Breast epithelium (tissue), 4 donors: ENCODE measurements around the gene PCNX1. TPM values are rescaled to one million over a fixed set of nuclear protein-coding genes. Genes with fewer than 3 reads are reported as not detected.
A peak's percentile ranks its signal among the peaks of the same experiment; 100 is the strongest.

ENCODE experiments used
- DNase-seq, 2 donors: peaks; one replicate each; pipeline ENCODE4 v3.0.0-alpha.2; 2019; ENCODE audit warnings: low spot score in 2 of 2
- H3K27ac ChIP-seq, 2 donors: fragments of 200-600 bp; sonication (generic) in 1 of 2; one replicate each; pipeline ENCODE4 v1.5.1; 2016 to 2019; ENCODE audit warnings: mild to moderate bottlenecking in 1 of 2
- H3K27me3 ChIP-seq, 2 donors: fragments of 200-600 bp; sonication (generic) in 1 of 2; one replicate each; pipeline versions ENCODE4 v1.5.1 to v1.6.0; 2017 to 2019; ENCODE audit warnings: control low read depth in 1 of 2, mild to moderate bottlenecking in 1 of 2
- H3K36me3 ChIP-seq: fragments of 200-600 bp; one replicate; pipeline ENCODE4 v1.5.1; 2019
- H3K4me1 ChIP-seq, 2 donors: fragments of 200-600 bp; sonication (generic); one replicate each; pipeline ENCODE4 v1.5.1; 2016 to 2019; ENCODE audit warnings: control low read depth in 1 of 2
- H3K4me3 ChIP-seq, 3 donors: fragments of 200-600 bp; sonication (generic); 1 replicate in 2 of 3; 2 replicates in 1 of 3; pipeline ENCODE4 v1.5.1; 2016 to 2019; ENCODE audit warnings: mild to moderate bottlenecking in 3 of 3, moderate library complexity in 2 of 3
- H3K9me3 ChIP-seq, 2 donors: fragments of 200-600 bp; sonication (generic) in 1 of 2; one replicate each; pipeline ENCODE4 v1.5.1; 2016 to 2019; ENCODE audit warnings: control low read depth in 1 of 2
- POLR2A ChIP-seq: fragments of 450-650 bp; IDR thresholded peaks from one replicate; pipeline ENCODE4 v1.6.1; 2016; ENCODE audit warnings: antibody characterized with exemption, mild to moderate bottlenecking, moderate library complexity
- POLR2AphosphoS5 ChIP-seq, 3 donors: sonication (generic); formaldehyde crosslinking; IDR thresholded peaks; one replicate each; pipeline ENCODE4 v1.6.1; 2017; ENCODE audit warnings: antibody characterized with exemption in 3 of 3
- intact Hi-C: fragments of 100-400 bp; cut with DNase I; formaldehyde crosslinking; loops from one replicate; pipeline ENCODE4 v1.15.1; 2023; ENCODE audit warnings: low total_unique reads
- total RNA-seq, 3 donors: library from RNA; depleted of rRNA; stranded (reverse); fragments of >200 nt; gene quantifications; one replicate each; pipeline ENCODE4 v1.1.0, GENCODE V29; 2016
- TF ChIP-seq, protein P1 (sequence below), 3 donors: fragments of 450-650 bp; IDR thresholded peaks; one replicate each; pipeline ENCODE4 v1.5.1; 2016 to 2017; ENCODE audit warnings: antibody characterized with exemption in 3 of 3, mild to moderate bottlenecking in 3 of 3, moderate library complexity in 3 of 3

PCNX1 gene
- total RNA-seq, 3 donors from 2014 or later = 61.8 to 105 (median 92.5) TPM

DNA sequence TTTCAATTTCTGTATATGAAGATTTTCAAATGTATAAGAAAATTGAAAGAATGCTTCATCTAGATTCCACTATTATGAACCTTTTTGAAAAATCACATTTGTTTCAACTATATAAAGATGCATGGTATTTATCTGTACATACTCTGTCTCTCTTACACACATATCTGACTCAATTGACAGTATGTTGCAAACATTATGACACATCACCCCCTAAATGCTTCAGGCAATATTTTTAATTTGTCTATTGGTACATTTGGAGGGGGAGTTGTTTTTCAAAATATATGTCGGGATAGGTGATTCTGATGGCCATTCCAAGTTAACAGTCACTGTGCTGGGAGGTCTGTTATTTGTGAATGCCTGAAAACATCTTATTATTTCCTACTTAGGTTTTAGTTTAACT, 14.4 kb downstream of the PCNX1 start:
- DNase-seq = no peak
- Histone ChIP-seq H3K27me3 (no peaks in the 10 kb centered on the region), H3K27ac (no peak overlapping the region), H3K9me3 (no peaks in the 10 kb centered on the region), H3K4me1 (peaks cover 0 to 14% of the 10 kb centered on the region in 2 donors), H3K4me3 (no peak overlapping the region), H3K36me3 (no peaks in the 10 kb centered on the region)
- TF ChIP-seq, protein P1, sequence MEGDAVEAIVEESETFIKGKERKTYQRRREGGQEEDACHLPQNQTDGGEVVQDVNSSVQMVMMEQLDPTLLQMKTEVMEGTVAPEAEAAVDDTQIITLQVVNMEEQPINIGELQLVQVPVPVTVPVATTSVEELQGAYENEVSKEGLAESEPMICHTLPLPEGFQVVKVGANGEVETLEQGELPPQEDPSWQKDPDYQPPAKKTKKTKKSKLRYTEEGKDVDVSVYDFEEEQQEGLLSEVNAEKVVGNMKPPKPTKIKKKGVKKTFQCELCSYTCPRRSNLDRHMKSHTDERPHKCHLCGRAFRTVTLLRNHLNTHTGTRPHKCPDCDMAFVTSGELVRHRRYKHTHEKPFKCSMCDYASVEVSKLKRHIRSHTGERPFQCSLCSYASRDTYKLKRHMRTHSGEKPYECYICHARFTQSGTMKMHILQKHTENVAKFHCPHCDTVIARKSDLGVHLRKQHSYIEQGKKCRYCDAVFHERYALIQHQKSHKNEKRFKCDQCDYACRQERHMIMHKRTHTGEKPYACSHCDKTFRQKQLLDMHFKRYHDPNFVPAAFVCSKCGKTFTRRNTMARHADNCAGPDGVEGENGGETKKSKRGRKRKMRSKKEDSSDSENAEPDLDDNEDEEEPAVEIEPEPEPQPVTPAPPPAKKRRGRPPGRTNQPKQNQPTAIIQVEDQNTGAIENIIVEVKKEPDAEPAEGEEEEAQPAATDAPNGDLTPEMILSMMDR (IDR thresholded peaks at IDR 0.05) = no peak
- TF ChIP-seq POLR2A (no peak), POLR2AphosphoS5 (IDR thresholded peaks at IDR 0.05) (no peak)
- intact Hi-C loops = no loop called here

DNA sequence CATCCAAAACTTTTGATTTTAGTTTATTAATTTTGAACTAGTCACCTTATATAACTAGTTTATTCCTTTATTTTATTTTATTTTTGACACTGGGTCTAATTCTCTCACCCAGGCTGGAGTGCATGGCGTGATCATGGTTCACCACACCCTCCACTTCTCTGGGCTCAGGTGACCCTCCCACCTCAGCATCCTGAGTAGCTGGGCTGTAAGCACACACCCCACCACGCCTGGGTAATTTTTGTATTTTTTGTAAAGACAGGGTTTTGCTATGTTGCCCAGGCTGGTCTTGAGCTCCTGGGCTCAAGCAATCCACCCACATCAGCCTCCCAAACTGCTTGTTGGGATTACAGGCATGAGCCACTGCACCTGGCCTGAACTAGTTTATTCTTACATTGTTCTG, 17.3 kb downstream of the PCNX1 start:
- Histone ChIP-seq H3K9me3 (no peaks in the 10 kb centered on the region), H3K36me3 (no peaks in the 10 kb centered on the region), H3K4me3 (no peak overlapping the region), H3K27ac (no peak overlapping the region), H3K27me3 (no peaks in the 10 kb centered on the region), H3K4me1 (peaks cover 0 to 14% of the 10 kb centered on the region in 2 donors)
- no peak for DNase-seq
- intact Hi-C loops = no loop called here
- TF ChIP-seq POLR2AphosphoS5 (IDR thresholded peaks at IDR 0.05) = no peak
- no peak for TF ChIP-seq POLR2A
- TF ChIP-seq, protein P1 (IDR thresholded peaks at IDR 0.05) = no peak

DNA sequence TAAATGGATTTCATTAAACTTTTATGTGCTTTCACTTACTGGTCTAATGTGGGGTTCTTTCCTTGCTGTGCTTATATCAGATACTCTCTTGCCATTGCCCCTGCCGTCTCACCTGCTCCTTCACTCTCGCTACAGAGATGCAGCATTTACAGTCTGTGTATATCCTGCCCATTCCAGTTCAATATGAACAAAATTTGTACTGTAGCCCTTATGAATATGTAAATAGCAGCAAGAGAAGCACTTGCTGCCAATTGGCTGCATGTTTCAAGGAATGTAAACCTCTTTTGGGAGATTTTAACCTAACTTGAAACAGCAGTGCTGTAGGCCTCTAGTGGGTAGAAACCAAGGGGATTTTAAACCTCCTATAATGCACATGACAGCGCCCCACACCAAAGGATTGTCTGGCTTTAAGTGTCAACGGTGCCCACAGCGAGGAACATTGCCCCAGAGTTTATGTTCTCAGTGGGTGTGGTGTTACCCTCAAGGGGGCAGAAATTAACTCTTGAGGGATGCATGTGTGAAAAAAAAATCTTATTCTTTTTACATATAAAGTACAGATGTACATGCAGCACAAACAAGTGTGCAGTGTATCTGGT, 19.1 kb downstream of the PCNX1 start:
- DNase-seq = no peak
- peaks cover 0 to 8% of the 10 kb centered on the region in 2 donors for H3K4me1 ChIP-seq
- intact Hi-C loops = no loop called here
- no peaks in the 10 kb centered on the region for H3K36me3 ChIP-seq
- no peak for TF ChIP-seq POLR2A
- no peak for TF ChIP-seq POLR2AphosphoS5 (IDR thresholded peaks at IDR 0.05)
- TF ChIP-seq, protein P1 (IDR thresholded peaks at IDR 0.05) = no peak
- H3K27ac ChIP-seq = no peak overlapping the region
- no peaks in the 10 kb centered on the region for H3K9me3 ChIP-seq
- no peaks in the 10 kb centered on the region for H3K27me3 ChIP-seq
- H3K4me3 ChIP-seq = no peak overlapping the region

DNA sequence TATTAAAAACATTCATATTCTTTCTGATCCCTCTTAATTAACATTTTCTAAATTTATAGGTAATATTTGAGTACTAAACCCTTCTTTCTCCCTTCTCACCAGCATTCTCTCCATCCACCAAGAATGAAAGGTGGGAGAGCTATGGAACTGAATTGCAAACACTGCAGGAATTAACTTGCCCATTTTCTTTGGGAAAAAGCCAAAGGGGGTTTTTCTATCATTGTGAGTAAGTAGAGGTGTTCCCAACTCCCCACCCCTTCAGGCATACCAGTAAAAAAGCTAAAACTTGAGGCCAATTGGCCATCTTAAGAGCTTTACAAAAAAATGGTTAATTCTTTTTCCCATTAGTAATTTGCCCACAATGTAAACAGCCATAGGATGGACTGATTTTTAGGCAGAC, 23.7 kb downstream of the PCNX1 start:
- intact Hi-C loops = no loop called here
- Histone ChIP-seq H3K27me3 (no peaks in the 10 kb centered on the region), H3K27ac (no peak overlapping the region), H3K9me3 (no peaks in the 10 kb centered on the region), H3K4me3 (no peak overlapping the region), H3K36me3 (no peaks in the 10 kb centered on the region), H3K4me1 (peaks cover 0 to 15% of the 10 kb centered on the region in 2 donors)
- TF ChIP-seq, protein P1 (IDR thresholded peaks at IDR 0.05) = no peak
- no peak for TF ChIP-seq POLR2A
- TF ChIP-seq POLR2AphosphoS5 (IDR thresholded peaks at IDR 0.05) = no peak
- no peak for DNase-seq

DNA sequence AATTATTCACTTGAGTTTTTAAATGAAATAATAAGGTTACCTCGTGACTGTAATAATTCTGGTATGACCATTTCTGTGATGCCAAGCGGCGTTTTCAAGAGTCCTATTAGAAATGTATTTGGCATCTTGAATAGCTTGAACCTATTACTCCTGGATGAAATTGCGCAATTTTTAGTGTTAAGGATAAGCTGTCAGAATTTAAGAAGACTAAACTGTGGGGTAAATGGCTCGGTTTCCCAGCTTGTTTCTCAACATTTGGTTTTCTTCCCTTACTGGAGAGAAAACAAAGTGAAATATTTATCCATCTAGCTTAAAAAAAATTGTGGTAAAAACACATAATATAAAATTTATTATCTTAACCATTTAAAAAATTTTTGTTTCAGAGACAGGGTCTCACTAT, 26.8 kb downstream of the PCNX1 start:
- no peaks in the 10 kb centered on the region for H3K9me3 ChIP-seq
- intact Hi-C loops = no loop called here
- H3K4me1 ChIP-seq = peaks cover 0 to 9% of the 10 kb centered on the region in 2 donors
- TF ChIP-seq POLR2AphosphoS5 (IDR thresholded peaks at IDR 0.05) (no peak), POLR2A (no peak)
- TF ChIP-seq, protein P1 (IDR thresholded peaks at IDR 0.05) = no peak
- H3K27ac ChIP-seq = peak overlapping the region; percentile 3 to 23
- H3K4me3 ChIP-seq = no peak overlapping the region
- DNase-seq = no peak
- H3K27me3 ChIP-seq = no peaks in the 10 kb centered on the region
- no peaks in the 10 kb centered on the region for H3K36me3 ChIP-seq
